G401.6 (cell line): ENCODE data around the gene DHX58.

Experiments
- FAIRE-seq: peaks from 2 replicates; lab custom pipeline; 2012; peaks lifted over from hg19 to GRCh38; lab: Jason Lieb, UNC

DHX58 gene

DNA sequence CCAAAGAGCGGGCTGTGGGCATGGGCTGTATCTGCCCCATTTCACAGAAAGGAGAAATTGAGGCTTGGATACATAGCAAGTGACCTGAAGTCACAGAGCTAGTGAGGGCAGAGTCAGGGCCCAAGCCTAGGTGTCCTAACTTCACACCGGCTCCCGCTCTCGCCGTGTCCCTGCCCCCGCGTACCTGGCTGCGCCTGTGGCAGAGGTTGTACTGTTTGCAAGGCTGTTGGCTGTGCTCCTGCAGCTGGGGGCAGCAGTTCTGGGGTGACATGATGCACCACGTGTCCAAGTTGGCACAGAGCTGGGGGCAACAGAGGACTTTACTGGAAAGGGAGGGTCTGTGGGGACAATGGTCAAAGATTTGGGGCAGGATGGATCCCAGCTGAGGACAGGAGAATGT, 3.4 kb downstream of the DHX58 start:
- no peak for FAIRE-seq

GRCh38 chr17:42107597-42108576, 4.6 kb downstream of the DHX58 start:
- no peak for FAIRE-seq

- no peak for FAIRE-seq
Measured at GRCh38 chr17:42107124-42107523, 5.4 kb downstream of the DHX58 start.

- FAIRE-seq: no peak
Measured at GRCh38 chr17:42106009-42106408, 6.5 kb downstream of the DHX58 start.

DNA sequence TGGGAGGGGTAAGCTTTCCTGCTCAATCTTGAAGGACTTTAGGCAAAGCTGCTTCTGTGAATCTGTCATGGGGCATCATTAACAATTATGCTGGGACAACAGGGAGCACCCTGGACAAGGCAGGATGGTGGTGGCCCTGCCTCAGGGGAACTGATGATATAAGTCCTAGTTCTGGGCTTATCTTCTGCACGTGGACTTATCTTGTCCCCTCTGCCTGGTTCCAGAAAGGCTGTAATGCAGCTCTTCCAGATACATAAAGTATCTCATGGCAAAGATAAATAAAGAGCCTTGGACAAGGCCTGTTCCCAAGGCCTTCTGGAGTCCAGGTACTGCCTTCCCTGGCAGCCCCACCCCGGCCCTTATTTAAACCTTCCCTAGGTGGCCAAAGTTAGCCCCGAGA, 8.2 kb downstream of the DHX58 start:
- FAIRE-seq: no peak

DNA sequence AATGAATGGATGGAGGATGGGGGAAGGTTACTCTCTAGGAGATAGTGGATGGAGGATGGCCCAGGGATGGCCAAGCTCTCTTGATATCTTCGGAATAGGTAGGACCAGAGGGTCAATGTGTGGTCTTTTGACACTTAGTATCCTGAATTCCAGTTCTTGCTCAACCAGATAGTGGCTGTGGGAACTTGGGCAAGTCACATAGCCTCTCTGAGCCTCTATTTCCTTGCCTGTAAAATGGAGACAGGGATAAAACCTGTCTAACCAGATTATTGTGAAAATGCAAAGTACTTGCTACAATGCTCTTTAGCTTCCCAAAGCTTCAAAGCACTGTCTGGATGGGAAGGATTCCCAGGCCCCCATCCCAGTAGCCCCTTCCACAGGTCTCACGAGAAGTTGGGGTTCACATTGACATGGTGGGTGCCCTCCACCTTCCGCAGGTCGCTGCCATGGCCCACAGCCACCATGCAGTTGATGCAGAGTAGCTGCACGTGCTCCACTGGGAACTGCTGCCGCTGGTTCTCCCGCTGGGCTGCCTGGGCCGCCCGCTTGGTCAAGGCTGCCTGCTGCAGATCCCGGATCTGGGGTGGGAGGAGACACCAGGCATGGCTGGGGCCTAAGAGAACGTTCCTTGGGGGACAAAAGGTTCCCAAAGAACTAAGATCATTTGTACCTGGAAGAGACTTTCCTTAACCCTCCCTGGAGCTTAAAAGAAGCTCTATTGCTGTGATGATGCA, 9.1 kb downstream of the DHX58 start:
- no peak for FAIRE-seq

DNA sequence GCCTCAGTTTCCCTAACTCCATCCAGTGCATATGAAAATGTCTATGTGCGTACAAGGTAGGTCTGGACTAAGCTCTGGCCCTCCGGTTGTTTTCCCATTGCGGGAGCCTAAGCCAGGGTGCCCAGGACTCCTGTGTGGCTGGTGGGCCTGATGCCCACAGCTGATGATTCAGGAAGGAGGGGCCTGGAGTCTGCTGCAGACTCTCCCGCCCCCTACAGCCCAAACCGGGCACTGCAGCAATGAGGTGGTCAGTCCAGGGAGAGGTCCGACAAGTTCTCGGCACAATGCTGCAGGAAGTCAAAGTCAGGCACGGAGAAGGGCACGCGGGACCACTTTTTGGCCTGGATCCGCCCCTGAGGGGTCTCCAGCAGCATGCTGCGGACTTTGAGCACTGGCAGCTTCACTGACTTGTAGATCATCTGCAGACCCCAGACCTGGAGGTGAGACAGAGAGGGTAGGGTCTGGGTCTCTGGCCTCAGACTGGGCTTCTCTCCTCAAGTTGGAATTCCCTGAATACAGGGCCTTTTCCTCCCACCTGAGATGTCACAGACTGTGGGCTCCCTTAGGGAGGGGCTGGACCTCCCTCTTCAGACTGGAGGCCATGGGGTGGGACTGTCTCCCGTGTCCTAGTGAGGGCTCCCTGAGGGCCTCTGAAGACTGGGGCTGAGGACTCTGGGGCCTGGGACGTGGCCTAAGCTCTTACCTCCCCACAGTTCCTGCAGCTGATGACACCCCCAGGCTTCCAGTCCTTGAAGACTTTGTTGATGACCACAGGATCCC, 10.8 kb downstream of the DHX58 start:
- FAIRE-seq: no peak

DNA sequence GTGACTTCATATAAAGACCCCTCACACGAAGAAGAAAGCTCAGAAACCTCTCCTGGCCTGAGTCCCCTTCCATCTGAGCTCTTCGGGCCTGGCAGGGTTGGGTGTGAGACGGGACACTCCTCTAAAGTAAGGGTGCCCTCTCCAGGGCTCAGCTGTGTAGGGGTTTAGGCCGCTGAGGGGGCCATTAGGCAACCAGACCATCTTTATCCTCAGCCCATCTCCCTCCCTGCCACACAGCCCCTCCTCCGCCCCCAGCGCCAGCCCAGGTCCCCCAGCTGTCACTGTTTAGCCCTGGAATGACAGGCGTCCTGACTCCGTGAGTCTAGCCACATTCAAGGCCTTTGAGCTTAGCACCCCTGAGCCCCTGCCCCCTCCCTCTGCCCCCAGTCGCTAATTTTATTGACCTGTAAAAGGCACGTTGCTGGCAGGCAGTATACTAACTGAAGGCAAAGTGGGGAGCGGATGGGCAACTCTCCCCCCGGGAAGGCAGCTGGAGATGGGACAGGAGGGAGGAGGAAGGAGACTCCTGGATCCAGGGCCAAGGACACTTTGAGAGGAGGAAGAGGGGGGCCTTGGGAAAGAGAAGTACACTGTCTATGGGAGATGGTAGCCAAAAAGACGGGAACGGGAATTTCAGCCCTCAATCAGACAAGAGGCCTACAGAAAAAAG, 13.6 kb downstream of the DHX58 start:
- no peak for FAIRE-seq

- FAIRE-seq: no peak
Measured at GRCh38 chr17:42097691-42098631, 14.6 kb downstream of the DHX58 start, which contains the start of gene ZNF385C. TSS of gene ZNF385C (minus strand) at chr17:42098473. CDS start at chr17:42063056, 35,417 bp downstream.

GRCh38 chr17:42096360-42097111, 16.0 kb downstream of the DHX58 start:
- FAIRE-seq: no peak

DNA sequence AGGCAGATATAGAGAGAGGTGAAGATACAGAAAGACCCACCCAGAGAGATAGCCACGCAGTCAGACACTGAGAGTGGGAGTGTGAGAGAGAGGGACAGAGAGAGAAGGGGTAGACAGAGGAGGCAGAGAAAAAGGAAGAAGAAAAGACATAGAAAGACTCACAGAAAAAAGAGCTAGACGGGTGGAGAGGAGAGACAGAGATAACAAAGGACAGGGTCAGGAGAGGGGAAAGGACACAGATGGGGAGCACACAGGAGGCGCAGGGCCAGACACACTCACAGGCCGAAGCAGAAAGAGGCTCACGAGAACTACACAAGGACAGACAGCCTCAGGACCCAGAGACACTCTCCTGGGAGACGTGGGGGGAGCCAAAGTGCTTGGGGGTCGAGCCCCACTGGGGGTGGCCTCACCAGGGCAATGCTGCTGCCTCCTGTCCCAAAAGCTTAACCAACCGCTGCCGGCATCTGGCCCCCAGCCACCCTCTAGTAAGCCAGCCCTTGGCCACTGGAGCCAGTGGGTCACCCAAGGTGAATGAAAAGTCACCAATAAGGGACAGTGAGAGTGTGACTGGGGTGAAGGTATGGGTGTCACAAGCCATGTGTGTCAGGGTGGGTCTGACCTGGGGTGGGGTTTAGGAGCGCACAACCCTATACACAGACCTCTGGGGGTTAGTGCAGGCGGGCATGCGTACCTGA, 18.0 kb downstream of the DHX58 start:
- FAIRE-seq: no peak

DNA sequence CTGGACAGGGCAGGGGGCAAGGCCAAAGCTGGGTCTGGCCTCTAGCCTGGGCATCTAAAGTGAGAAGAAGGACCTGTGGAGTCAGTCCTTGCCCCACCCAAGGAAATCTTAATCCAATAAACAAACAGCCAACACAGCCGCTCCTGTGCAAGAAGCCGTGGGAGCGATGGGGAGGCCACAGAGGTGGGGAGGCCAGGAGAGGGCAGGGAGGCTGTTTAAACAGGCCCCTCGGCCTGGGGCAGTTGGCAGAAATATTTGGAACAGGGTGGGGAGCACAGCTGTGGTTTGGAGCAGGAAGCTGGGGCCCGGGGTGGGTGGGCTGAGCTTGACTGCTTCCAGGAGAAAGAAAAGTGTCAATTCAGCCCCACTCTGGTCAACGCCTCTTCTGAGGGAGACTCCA, 19.6 kb downstream of the DHX58 start:
- no peak for FAIRE-seq

- FAIRE-seq: no peak
Measured at GRCh38 chr17:42090964-42091790, 21.3 kb downstream of the DHX58 start.

DNA sequence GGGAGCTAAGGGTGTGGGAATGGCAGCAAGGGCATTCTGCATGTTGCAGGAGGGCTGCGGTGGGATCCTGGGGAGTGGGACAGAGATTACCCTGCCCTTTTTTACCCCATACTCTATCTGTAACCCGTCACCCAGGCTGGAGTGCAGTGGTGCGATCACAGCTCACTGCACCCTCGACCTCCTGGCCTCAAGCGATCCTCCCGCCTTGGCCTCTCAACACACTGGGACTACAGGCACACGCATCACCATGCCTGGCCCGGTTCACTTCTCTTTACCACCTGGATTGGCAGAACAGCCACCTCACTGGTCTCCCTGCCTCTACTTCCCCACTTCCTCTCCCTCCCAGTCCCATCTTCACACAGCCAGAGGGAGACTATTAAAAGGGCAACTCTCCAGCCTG, 23.8 kb downstream of the DHX58 start:
- no peak for FAIRE-seq

- FAIRE-seq: no peak
Measured at GRCh38 chr17:42087736-42088705, 24.5 kb downstream of the DHX58 start.

- no peak for FAIRE-seq
Measured at GRCh38 chr17:42087042-42087701, 25.3 kb downstream of the DHX58 start.
